ENCODE results near the gene ANKRD1. TPM values are rescaled to one million over a fixed set of nuclear protein-coding genes. Genes with fewer than 3 reads are reported as not detected.

ANKRD1 gene
- total RNA-seq, 1 experiment from 2014 or later: not detected

DNA sequence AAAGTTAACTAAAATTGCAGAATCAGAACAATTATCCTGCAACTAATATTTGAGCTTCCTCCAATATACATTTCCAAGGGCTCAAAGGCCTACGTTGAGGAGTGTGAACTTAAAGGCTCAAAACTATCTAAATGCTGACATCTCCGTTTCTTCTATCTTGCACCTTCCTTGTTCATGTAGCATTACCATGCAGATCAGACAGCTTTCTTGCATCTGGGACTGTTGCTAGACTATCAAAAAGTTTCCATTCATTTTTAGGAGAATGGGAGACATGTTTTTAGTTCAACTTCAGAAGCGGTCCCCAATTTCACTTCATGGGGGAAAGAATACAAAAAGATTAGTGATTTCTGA is 2.9 kb downstream of the ANKRD1 start (continued):
- TF ChIP-seq EZH2phosphoT487 (IDR thresholded peaks at IDR 0.05; ENCODE audit: borderline replicate concordance) (no peak), ZNF274 (IDR thresholded peaks at IDR 0.05; ENCODE audit: low read depth, low read length) (no peak), SP1 (IDR thresholded peaks at IDR 0.05; ENCODE audit: low read depth) (no peak), POLR2AphosphoS5 (IDR thresholded peaks at IDR 0.05; ENCODE audit: low read depth, low read length) (no peak), ZFX (IDR thresholded peaks at IDR 0.05) (no peak), EZH2 (IDR thresholded peaks at IDR 0.05) (no peak), CEBPB (IDR thresholded peaks at IDR 0.05; ENCODE audit: low read depth) (no peak), POLR2A (IDR thresholded peaks at IDR 0.05; ENCODE audit: borderline replicate concordance, extremely low read depth, insufficient read depth, insufficient read length) (no peak), CBX3 (IDR thresholded peaks at IDR 0.05; ENCODE audit: low read depth) (no peak), EGR1 (IDR thresholded peaks at IDR 0.05; ENCODE audit: low read depth) (no peak), SIN3A (IDR thresholded peaks at IDR 0.05; ENCODE audit: low read depth) (no peak), ELF1 (IDR thresholded peaks at IDR 0.05; ENCODE audit: borderline replicate concordance, low read depth) (no peak)
- TF ChIP-seq, protein P1, sequence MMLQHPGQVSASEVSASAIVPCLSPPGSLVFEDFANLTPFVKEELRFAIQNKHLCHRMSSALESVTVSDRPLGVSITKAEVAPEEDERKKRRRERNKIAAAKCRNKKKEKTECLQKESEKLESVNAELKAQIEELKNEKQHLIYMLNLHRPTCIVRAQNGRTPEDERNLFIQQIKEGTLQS (IDR thresholded peaks at IDR 0.05): no peak
- TF ChIP-seq, protein P2, sequence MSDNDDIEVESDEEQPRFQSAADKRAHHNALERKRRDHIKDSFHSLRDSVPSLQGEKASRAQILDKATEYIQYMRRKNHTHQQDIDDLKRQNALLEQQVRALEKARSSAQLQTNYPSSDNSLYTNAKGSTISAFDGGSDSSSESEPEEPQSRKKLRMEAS (IDR thresholded peaks at IDR 0.05): no peak

DNA sequence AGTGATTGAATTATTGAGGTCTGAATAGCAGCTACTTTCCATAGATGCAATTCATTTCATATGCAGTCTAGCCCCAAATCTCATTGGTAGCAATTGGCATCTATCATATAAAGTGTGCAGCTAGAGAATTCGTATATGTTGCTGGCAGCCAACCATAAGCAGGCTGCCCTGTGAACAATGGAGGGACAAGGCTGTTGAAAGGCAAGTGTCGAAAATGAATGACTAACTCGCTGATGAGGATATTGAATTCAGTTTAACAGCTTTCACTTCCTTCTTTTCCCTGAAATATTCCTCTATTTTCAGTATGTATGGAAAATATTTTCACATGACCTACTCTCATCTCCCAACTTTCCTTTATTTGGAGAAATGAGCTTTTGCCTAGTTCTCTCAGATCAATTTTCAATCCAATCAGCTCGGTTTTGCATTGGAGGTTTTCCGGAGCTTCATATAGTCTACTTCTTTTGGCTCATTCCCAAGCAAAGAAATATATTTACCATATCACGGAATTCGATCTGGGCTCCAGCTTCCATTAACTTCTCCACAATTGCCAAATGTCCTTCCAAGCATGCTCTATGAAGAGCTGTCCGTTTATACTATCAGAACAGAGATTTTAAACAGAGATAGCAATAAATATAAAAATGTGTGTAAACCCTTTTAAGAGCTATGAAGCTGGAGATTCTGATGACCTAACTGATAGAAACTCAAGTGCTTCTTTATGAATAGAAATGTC is 3.5 kb downstream of the ANKRD1 start:
- no peak for ATAC-seq
- no peaks in the 10 kb centered on the region for H3K9me3 ChIP-seq (ENCODE audit: control insufficient read depth in 1 of 2, insufficient read depth in 1 of 2, low read depth in 1 of 2, low read length in 2 of 2)
- TF ChIP-seq ZNF274 (IDR thresholded peaks at IDR 0.05; ENCODE audit: low read depth, low read length): no peak
- H4K20me1 ChIP-seq (ENCODE audit: insufficient read depth): no peaks in the 10 kb centered on the region
- DNase-seq (ENCODE audit: low read depth, low spot score): no peak
- ChIA-PET CTCF (no interaction called here), POLR2A (no interaction called here), RAD21 (ENCODE audit: low non-redundant PET in 1 of 2, low total read pairs in 2 of 2, uncharacterized antibody in 2 of 2, unreplicated experiment in 2 of 2) (no interaction called here)
- H3K27ac ChIP-seq (ENCODE audit: low read depth, low read length): no peak overlapping the region
- H3K36me3 ChIP-seq (ENCODE audit: control insufficient read depth in 1 of 2, insufficient read depth in 2 of 2, low read length in 2 of 2): no peaks in the 10 kb centered on the region
- no TSS peak for BruUV-seq (replicated peaks)
- H3K79me2 ChIP-seq (ENCODE audit: insufficient read depth, low read length): no peaks in the 10 kb centered on the region
- no peaks in the 10 kb centered on the region for H3K9me2 ChIP-seq (ENCODE audit: insufficient read depth)
- H3K4me3 ChIP-seq (replicated peaks in 1 of 2; ENCODE audit: low read depth in 1 of 2, low read length in 2 of 2): no peak overlapping the region
- H3K27me3 ChIP-seq (ENCODE audit: insufficient read depth, low read length): no peaks in the 10 kb centered on the region
- no peak overlapping the region for H3K4me2 ChIP-seq (ENCODE audit: low read length)
- intact Hi-C loops (cut with micrococcal nuclease): loop anchor here (10.0 kb wide), 1 partner anchor 717 kb away; the partner anchor contains the start of gene PPP1R3C
- H3K9ac ChIP-seq (ENCODE audit: low read length): no peak overlapping the region
- no peak overlapping the region for H2AFZ ChIP-seq (ENCODE audit: low read depth, low read length, poor library complexity, severe bottlenecking)
- peaks cover 9 to 12% of the 10 kb centered on the region in 2 experiments for H3K4me1 ChIP-seq (ENCODE audit: control insufficient read depth in 1 of 2, insufficient read depth in 2 of 2, low read length in 2 of 2)
